HepG2 (cell line): Measurements from ENCODE around the gene ZNF503. TPM values are rescaled to one million over a fixed set of nuclear protein-coding genes. Genes with fewer than 3 reads are reported as not detected.
A peak's percentile ranks its signal among the peaks of the same experiment; 100 is the strongest.

Experiments
- ARNT2 ChIP-seq: sonication (generic); formaldehyde crosslinking; IDR thresholded peaks from 2 replicates; pipeline ENCODE4 v1.8.0; 2022; ENCODE audit warnings: mild to moderate bottlenecking, low read depth, missing genetic modification reagents, moderate library complexity
- BORCS8-MEF2B ChIP-seq: sonication (generic); formaldehyde crosslinking; IDR thresholded peaks from 2 replicates; pipeline ENCODE4 v1.8.0; 2022; ENCODE audit warnings: mild to moderate bottlenecking, missing genetic modification reagents
- CERS6 ChIP-seq: sonication (generic); formaldehyde crosslinking; IDR thresholded peaks from 2 replicates; pipeline ENCODE4 v1.5.0; 2020; ENCODE audit warnings: missing genetic modification reagents
- DDIT3 ChIP-seq: sonication (generic); formaldehyde crosslinking; IDR thresholded peaks from 2 replicates; pipeline ENCODE4 v1.4.0; 2020; ENCODE audit warnings: mild to moderate bottlenecking, missing genetic modification reagents
- EZH2 ChIP-seq: conservative IDR thresholded peaks from 2 replicates; pipeline ENCODE4 v1.6.1; 2012; ENCODE audit warnings: mild to moderate bottlenecking, low read depth, low read length, moderate library complexity
- HMG20A ChIP-seq: IDR thresholded peaks from 2 replicates; pipeline ENCODE4 v1.6.1; 2016; ENCODE audit warnings: borderline replicate concordance
- KMT2A ChIP-seq: sonication (generic); formaldehyde crosslinking; IDR thresholded peaks from 2 replicates; pipeline ENCODE4 v1.4.0; 2020; ENCODE audit warnings: missing genetic modification reagents
- NFKB2 ChIP-seq: sonication (generic); formaldehyde crosslinking; IDR thresholded peaks from 2 replicates; pipeline ENCODE4 v1.4.0; 2020; ENCODE audit warnings: missing genetic modification reagents, borderline replicate concordance
- PATZ1 ChIP-seq: sonication (generic); formaldehyde crosslinking; IDR thresholded peaks from 2 replicates; pipeline ENCODE4 v1.4.0; 2020; ENCODE audit warnings: missing genetic modification reagents
- PHF20 ChIP-seq: sonication (generic); formaldehyde crosslinking; IDR thresholded peaks from 2 replicates; pipeline ENCODE4 v1.5.0; 2020; ENCODE audit warnings: mild to moderate bottlenecking, missing genetic modification reagents
- RNF219 ChIP-seq: sonication (generic); formaldehyde crosslinking; IDR thresholded peaks from 2 replicates; pipeline ENCODE4 v1.5.0; 2020; ENCODE audit warnings: mild to moderate bottlenecking, missing genetic modification reagents
- SIN3B ChIP-seq: fragments of 150-350 bp; IDR thresholded peaks from 2 replicates; pipeline ENCODE4 v1.6.1; 2014; ENCODE audit warnings: low read length
- ZBTB1 ChIP-seq: sonication (generic); formaldehyde crosslinking; IDR thresholded peaks from 2 replicates; pipeline ENCODE4 v1.4.0; 2020; ENCODE audit warnings: missing genetic modification reagents, borderline replicate concordance
- ZBTB3 ChIP-seq: sonication (generic); formaldehyde crosslinking; IDR thresholded peaks from 2 replicates; pipeline ENCODE4 v1.4.0; 2020; ENCODE audit warnings: low read depth, mild to moderate bottlenecking, moderate library complexity, missing genetic modification reagents, borderline replicate concordance
- ZBTB38 ChIP-seq: sonication (generic); formaldehyde crosslinking; IDR thresholded peaks from 2 replicates; pipeline ENCODE4 v1.5.1; 2020; ENCODE audit warnings: mild to moderate bottlenecking, missing genetic modification reagents
- ZNF383 ChIP-seq: sonication (generic); formaldehyde crosslinking; IDR thresholded peaks from 2 replicates; pipeline ENCODE4 v1.4.0; 2020; ENCODE audit warnings: missing genetic modification reagents, mild to moderate bottlenecking, borderline replicate concordance
- ZNF512 ChIP-seq: sonication (generic); formaldehyde crosslinking; IDR thresholded peaks from 2 replicates; pipeline ENCODE4 v1.4.0; 2020; ENCODE audit warnings: mild to moderate bottlenecking, missing genetic modification reagents
- ZNF589 ChIP-seq: sonication (generic); formaldehyde crosslinking; conservative IDR thresholded peaks from 2 replicates; pipeline ENCODE4 v1.8.0; 2022; ENCODE audit warnings: mild to moderate bottlenecking, moderate library complexity, missing genetic modification reagents
- ZNF746 ChIP-seq: sonication (generic); formaldehyde crosslinking; IDR thresholded peaks from 2 replicates; pipeline ENCODE4 v1.8.0; 2022; ENCODE audit warnings: mild to moderate bottlenecking, missing genetic modification reagents
- ZNF780A ChIP-seq: sonication (generic); formaldehyde crosslinking; IDR thresholded peaks from 2 replicates; pipeline ENCODE4 v1.8.0; 2022; ENCODE audit warnings: mild to moderate bottlenecking, missing genetic modification reagents, moderate library complexity
- ZNF790 ChIP-seq: sonication (generic); formaldehyde crosslinking; IDR thresholded peaks from 2 replicates; pipeline ENCODE4 v1.8.0; 2022; ENCODE audit warnings: missing genetic modification reagents, mild to moderate bottlenecking, borderline replicate concordance
- ZSCAN20 ChIP-seq: sonication (generic); formaldehyde crosslinking; IDR thresholded peaks from 2 replicates; pipeline ENCODE4 v1.4.0; 2020; ENCODE audit warnings: missing genetic modification reagents, mild to moderate bottlenecking, borderline replicate concordance
- polyA plus RNA-seq, 8 experiments: library from polyadenylated mRNA; depleted of rRNA in 3 of 8; stranded (reverse) in 7 of 8; unstranded in 1 of 8; fragments of >200 nt; fragmentation: Illumina TruSeq in 4 of 8; extraction: Trizol in 4 of 8; gene quantifications; 2 replicates each; pipeline versions ENCODE4 v1.2.1 to v1.2.3, GENCODE V29; 2011 to 2016; ENCODE audit warnings: low read depth in 4 of 8, missing spikeins in 1 of 8, mixed read lengths in 1 of 8; ENCODE audit not compliant: insufficient read depth in 1 of 8
- total RNA-seq, 5 experiments: library from RNA; depleted of rRNA; stranded (reverse); fragments of >200 nt; fragmentation: Illumina TruSeq; extraction: Trizol; gene quantifications; 2 replicates each; pipeline ENCODE4 v1.2.3, GENCODE V29; 2016; ENCODE audit warnings: low read depth in 1 of 5

Gene ZNF503
- total and polyA plus RNA-seq, 2 of the 13 experiments (the other 11 are each of a cell fraction or from before 2014, with no cell fraction given), result 2.7 to 8.3 TPM

GRCh38 chr10:75430000-75430763, 28.6 kb upstream of the ZNF503 start (continued):
- TF ChIP-seq ZNF780A (CRISPR knock-in tag) (no peak), EZH2 (no peak), ZBTB3 (no peak), HMG20A (peak; percentile 84; the same call in 1 of the 2 replicates), ZNF512 (CRISPR knock-in tag) (no peak), PATZ1 (CRISPR knock-in tag) (peak; percentile 93), ZNF589 (CRISPR knock-in tag) (no peak), RNF219 (CRISPR knock-in tag) (no peak), ZBTB38 (CRISPR knock-in tag) (0 out of 2 replicates have a peak, but pooled peaks have one; percentile 44), ZSCAN20 (CRISPR knock-in tag) (no peak), BORCS8-MEF2B (CRISPR knock-in tag) (no peak), ZNF746 (CRISPR knock-in tag) (peak; percentile 96), DDIT3 (CRISPR knock-in tag) (no peak), CERS6 (CRISPR knock-in tag) (no peak), ARNT2 (CRISPR knock-in tag) (no peak), NFKB2 (CRISPR knock-in tag) (peak; percentile 65; the same call in 1 of the 2 replicates), ZBTB1 (CRISPR knock-in tag) (no peak), ZNF790 (no peak), KMT2A (no peak), ZNF383 (CRISPR knock-in tag) (no peak), PHF20 (CRISPR knock-in tag) (no peak), SIN3B (no peak)
